Activated CD8-positive, alpha-beta memory T cell treated with anti-CD3 and anti-CD28 coated beads, Interleukin-2, amount 50 U/mL, for 48 hours (primary cell): ENCODE data around the gene FAM209B.
"Not testable (repeated sequence)": the region's sequence is repeated elsewhere in the genome, so short reads cannot be mapped to it uniquely, and the experiment has no call there.

ENCODE experiments used
- DNase-seq: peaks from one replicate; pipeline ENCODE4 v3.0.0-alpha.2; 2020

Gene FAM209B, protein sequence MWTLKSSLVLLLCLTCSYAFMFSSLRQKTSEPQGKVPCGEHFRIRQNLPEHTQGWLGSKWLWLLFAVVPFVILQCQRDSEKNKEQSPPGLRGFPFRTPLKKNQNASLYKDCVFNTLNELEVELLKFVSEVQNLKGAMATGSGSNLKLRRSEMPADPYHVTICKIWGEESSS

DNA sequence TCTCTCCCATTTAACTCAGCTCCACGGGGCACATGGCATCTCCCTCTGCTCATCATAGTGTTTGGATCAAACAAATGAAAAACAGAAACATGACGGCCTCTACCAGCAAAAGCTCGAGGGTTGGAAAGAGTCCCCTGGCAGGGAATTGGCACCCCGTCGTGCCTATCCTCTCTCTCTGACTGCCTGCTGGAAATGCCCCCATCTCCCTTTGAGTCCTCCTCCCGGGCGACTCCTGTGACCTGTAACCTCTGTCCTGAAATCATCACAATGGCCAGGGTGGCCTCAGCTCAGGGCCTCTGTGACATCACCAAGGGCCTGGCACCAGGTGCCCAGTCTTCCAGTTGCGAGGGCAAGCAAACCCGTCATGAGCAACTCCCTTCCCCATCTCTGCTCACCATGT is at the start of gene FAM209B:
Gene FAM209B, plus strand, starts transcription at position 301 of the 400 bp plus-strand sequence. Its CDS starts 96 bp downstream, at position 397.
- DNase-seq = not testable (repeated sequence)

GRCh38 chr20:56483970-56484369 is 49.1 kb upstream of the FAM209B start:
- DNase-seq = no peak

- no peak for DNase-seq
Observed at GRCh38 chr20:56487216-56487615, 45.8 kb upstream of the FAM209B start.

GRCh38 chr20:56488566-56488965 is 44.5 kb upstream of the FAM209B start:
- no peak for DNase-seq

DNA sequence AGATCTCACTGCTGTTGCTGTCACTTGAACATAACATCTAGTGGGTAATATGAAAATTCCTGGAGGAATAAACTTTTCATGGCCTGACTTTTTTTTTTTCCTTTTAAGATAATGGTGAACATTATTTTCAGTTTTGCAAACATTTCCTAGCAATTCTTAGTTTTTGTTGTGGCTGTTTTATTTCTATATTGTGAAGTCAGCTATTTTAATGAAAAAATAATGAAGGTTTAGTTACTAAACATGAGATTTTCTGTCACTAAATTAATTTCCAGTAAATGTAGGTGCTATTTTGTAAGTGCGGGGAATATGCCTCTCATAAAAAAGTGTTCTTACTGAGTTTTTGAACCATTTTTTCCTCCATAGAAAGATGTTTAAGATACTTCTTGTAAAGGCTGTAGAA is 31.9 kb upstream of the FAM209B start:
- no peak for DNase-seq

- no peak for DNase-seq
Observed at GRCh38 chr20:56503916-56504315, 29.1 kb upstream of the FAM209B start.

- DNase-seq = no peak
Observed at GRCh38 chr20:56504373-56505005, 28.6 kb upstream of the FAM209B start.

DNA sequence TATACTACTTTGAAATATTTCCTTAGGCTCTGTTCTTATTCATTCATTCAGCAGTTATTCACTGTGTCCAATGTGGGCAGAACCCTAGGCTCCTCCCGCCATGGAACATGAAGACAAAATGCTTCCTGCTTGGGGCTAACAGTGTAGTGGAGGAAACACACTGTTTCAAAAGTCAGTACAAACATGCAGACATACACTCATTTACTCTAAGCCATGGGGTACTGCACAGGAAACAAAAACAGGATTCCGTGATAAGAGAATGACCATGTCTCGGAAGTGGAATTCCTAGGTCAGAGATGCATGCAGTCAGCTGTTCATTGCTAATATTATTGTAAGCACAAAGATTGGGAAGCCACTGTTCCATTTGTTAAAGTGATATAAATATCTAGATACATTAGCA is 26.9 kb upstream of the FAM209B start:
- DNase-seq = no peak

- DNase-seq = no peak
Observed at GRCh38 chr20:56511926-56512325, 21.1 kb upstream of the FAM209B start.

GRCh38 chr20:56513161-56514150 is 19.6 kb upstream of the FAM209B start:
- no peak for DNase-seq

DNA sequence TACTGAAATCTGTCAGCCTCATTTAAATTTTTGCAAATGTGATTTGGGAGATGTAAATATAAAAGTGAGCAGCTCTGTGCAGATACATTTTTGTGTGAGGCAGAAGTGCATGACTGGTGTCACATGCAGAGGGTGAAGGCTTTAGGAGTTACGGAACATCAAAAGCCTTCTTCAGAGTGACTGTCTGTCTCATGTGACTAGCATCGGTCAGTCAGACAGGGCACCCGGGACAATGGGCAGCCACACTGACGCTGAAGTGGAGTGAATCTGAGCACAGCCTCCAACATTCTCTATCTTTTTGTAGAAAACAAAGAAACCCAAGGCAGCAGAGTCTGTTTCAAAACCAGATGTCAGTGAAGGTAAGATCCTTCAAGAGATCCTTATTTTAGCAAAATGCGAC is 16.4 kb upstream of the FAM209B start:
- DNase-seq = no peak

GRCh38 chr20:56517211-56517610 is 15.8 kb upstream of the FAM209B start:
- no peak for DNase-seq

- DNase-seq = no peak
Observed at GRCh38 chr20:56517641-56518040, 15.4 kb upstream of the FAM209B start.

DNA sequence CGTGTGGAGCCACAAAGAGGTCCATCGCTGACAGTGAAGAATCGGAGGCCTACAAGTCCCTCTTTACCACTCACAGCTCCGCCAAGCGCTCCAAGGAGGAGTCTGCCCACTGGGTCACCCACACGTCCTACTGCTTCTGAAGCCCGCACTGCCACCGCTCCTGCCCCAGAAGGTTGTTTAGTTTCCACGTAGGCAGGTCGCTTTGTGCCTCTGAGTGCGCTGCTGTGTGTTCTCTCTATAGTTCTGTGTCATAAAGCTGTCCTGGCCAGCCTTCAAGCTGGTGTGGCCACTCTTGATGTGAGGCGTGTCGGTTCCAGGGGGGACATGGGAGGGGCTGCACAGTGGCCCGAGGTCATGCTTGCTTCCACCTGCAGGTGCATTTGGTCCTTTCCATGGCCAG is 14.9 kb upstream of the FAM209B start:
- DNase-seq = no peak

GRCh38 chr20:56518721-56519398 is 14.2 kb upstream of the FAM209B start:
- DNase-seq = no peak

DNA sequence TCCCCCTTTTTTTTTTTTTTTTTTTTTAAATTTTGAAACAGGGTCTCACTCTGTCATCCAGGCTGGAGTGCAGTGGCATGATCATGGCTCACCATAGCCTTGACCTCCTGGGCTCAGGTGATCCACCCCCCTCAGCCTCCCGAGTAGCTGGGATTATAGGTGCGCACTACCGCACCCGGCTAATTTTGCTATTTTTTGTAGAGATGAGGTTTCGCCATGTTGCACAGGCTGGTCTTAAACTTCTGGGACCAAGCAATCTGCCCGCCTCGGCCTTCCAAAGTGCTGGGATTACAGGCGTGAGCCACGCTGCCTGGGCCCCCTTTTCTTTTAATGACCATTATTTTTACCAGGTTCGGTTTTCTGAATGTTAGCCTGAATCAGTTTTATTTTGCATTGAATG is 13.5 kb upstream of the FAM209B start:
- DNase-seq = no peak

- no peak for DNase-seq
Observed at GRCh38 chr20:56520180-56520579, 12.9 kb upstream of the FAM209B start.

DNA sequence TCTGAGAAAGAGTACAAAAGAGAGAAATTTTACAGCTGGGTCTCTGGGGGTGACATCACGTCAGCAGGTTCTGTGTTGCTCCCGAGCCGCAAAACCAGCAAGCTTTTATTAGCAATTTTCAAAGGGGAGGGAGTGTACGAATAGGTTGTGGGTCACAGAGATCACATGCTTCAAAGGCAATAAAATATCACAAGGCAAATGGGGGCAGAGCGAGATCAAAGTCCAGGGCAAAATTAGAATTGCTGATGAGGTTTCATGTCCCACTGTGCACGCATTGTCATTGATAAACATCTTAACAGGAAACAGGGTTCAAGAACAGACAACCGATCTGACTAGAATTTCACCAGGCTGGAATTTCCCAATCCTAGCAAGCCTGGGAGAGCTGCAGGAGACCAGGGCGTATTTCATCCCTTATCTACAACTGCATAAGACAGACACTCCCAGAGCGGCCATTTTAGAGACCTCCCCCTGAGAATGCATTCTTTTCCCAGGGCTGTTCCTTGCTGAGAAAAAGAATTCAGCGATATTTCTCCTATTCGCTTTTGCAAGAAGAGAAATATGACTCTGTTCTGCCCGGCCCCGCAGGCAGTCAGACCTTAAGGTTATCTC is 12.2 kb upstream of the FAM209B start:
- DNase-seq = not testable (repeated sequence)

GRCh38 chr20:56522311-56522710 is 10.7 kb upstream of the FAM209B start:
- DNase-seq = no peak

DNA sequence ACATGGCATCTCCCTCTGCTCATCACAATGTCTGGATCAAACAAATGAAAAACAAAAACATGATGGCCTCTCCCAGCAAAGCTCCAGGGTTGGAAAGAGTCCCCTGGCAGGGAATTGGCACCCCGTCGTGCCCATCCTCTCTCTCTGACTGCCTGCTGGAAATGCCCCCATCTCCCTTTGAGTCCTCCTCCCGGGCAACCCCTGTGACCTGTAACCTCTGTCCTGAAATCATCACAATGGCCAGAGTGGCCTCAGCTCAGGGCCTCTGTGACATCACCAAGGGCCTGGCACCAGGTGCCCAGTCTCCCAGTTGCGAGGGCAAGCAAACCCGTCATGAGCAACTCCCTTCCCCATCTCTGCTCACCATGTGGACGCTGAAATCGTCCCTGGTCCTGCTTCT is 8.6 kb upstream of the FAM209B start, which contains the start of gene FAM209A:
Gene FAM209A, plus strand, starts transcription at position 301 of the 400 bp plus-strand sequence. Its CDS starts 65 bp downstream, at position 366.
- DNase-seq = not testable (repeated sequence)

DNA sequence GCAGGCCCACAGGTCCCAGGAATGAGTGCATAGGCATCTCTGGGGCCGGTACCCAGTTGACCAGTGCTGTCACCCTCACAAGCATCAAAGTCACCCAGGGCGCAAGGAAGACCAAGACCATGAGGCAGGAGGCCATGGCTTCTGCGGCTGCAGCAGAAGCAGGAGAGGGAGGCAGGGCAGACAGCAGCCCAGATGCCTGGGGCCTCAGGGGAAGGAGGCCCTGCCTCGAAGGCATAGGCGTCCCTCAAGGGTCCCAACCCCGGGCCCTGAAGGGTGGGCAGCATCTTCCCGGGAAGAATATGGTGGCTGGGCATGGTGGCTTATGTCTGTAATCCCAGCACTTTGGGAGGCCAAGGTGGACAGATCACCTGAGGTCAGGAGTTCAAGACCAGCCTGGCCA is 5.5 kb upstream of the FAM209B start:
- no peak for DNase-seq

- no peak for DNase-seq
Observed at GRCh38 chr20:56537997-56538396, 5.0 kb downstream of the FAM209B start.

DNA sequence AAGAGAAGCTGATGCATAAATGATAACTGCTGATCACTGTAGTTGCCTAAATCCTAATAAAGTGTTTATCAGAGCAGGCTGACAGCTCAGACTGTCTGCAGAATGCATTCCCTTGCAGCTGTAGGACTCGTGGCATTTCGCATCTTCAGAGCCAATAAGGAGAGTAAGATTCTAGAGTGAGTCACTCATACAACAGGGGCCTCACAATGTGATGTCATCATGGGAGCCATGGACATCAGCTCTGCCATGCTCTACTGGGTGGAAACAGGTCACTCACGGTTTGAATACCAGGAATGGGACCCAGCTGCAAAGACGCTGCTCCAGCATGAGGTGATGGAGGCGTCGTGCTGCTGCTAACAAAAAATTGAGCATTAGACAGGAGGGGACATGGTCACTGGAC is 7.4 kb downstream of the FAM209B start:
- no peak for DNase-seq
